Kidney (tissue), 22 donors: ENCODE results near the gene ALDH8A1. TPM values are rescaled to one million over a fixed set of nuclear protein-coding genes. Genes with fewer than 3 reads are reported as not detected.

Experiments
- DNase-seq, 5 donors: peaks; one replicate each; pipeline ENCODE4 v3.0.0-alpha.2; 2013 to 2020
- FAIRE-seq: peaks from 2 replicates; lab custom pipeline; 2012; peaks lifted over from hg19 to GRCh38; lab: Jason Lieb, UNC
- H3K27ac ChIP-seq, 2 donors: one replicate each; pipeline ENCODE4 v1.7.0; 2013; ENCODE audit warnings: low read depth in 2 of 2, low read length in 2 of 2, inconsistent platforms in 1 of 2
- H3K27me3 ChIP-seq: one replicate; pipeline ENCODE4 v1.7.1; 2013; ENCODE audit warnings: low read length, inconsistent platforms; ENCODE audit not compliant: control insufficient read depth, insufficient read depth
- H3K36me3 ChIP-seq, 3 donors: one replicate each; pipeline versions ENCODE4 v1.7.0 to v1.7.1; 2013; ENCODE audit warnings: low read length in 3 of 3, control low read depth in 1 of 3, inconsistent platforms in 1 of 3; ENCODE audit not compliant: insufficient read depth in 3 of 3, control insufficient read depth in 2 of 3
- H3K4me1 ChIP-seq, 3 donors: one replicate each; pipeline versions ENCODE4 v1.7.0 to v1.7.1; 2013; ENCODE audit warnings: low read length in 3 of 3, inconsistent platforms in 1 of 3, low read depth in 1 of 3; ENCODE audit not compliant: control insufficient read depth in 2 of 3, insufficient read depth in 2 of 3
- H3K4me3 ChIP-seq, 3 donors: one replicate each; pipeline versions ENCODE4 v1.7.0 to v1.8.1; 2013; ENCODE audit warnings: low read length in 3 of 3, control low read depth in 1 of 3, inconsistent platforms in 1 of 3
- H3K9ac ChIP-seq, 3 donors: one replicate each; pipeline versions ENCODE4 v1.7.0 to v1.7.1; 2013; ENCODE audit warnings: low read length in 3 of 3, control low read depth in 1 of 3, inconsistent platforms in 1 of 3
- H3K9me3 ChIP-seq, 3 donors: one replicate each; pipeline versions ENCODE4 v1.7.0 to v1.7.1; 2013; ENCODE audit warnings: low read length in 3 of 3, control low read depth in 1 of 3, inconsistent platforms in 1 of 3; ENCODE audit not compliant: control insufficient read depth in 2 of 3, insufficient read depth in 1 of 3
- CTCF ChIP-seq: IDR thresholded peaks from 3 replicates; pipeline ENCODE4 v1.5.1; 2012; ENCODE audit warnings: mild to moderate bottlenecking, moderate library complexity, borderline replicate concordance; ENCODE audit not compliant: insufficient read depth; ENCODE audit errors: extremely low read depth
- intact Hi-C: fragments of 100-400 bp; cut with DNase I; formaldehyde crosslinking; loops from one replicate; pipeline ENCODE4 v1.11.1; 2022
- long read RNA-seq, 10 donors: library from polyadenylated mRNA in 1 of 10; unstranded in 1 of 10; transcript quantifications; one replicate each; pipeline ENCODE4 v2.0.0 and lab custom pipeline, GENCODE V29; 2021 to 2026
- polyA plus RNA-seq: library from polyadenylated mRNA; stranded (reverse); fragments of 350-450 nt; fragmentation: Illumina TruSeq; extraction: RNeasy Lipid Tissue Mini Kit (QIAGEN cat#74804); gene quantifications from one replicate; pipeline ENCODE4 v1.2.3, GENCODE V29; 2014; ENCODE audit warnings: low read depth, low replicate concordance; ENCODE audit not compliant: insufficient read depth
- total RNA-seq: library from RNA; stranded (reverse); fragmentation: NEBNext Ultra II Directional; extraction: Animal tissue kit (Norgen Biotek cat#: 25700); gene quantifications from one replicate; pipeline ENCODE4 v1.2.1, GENCODE V29; 2021
- donor health status: control.
- donor health status: control.
- donor health status: control.
- donor health status: control.
- donor health status: control.
- donor health status: DM: yes; HTN: yes; CAD: no.
- donor health status: Normal renal cell carcinoma (clear cell type).

The ALDH8A1 gene
- total RNA-seq: 11.2 TPM
- polyA plus RNA-seq: 56.7 TPM
- long read RNA-seq, donor 1, transcript ALDH8A1-201 (7 exons, 2,558 nt): major isoform, 5 of 7 reads
- long read RNA-seq, donor 1, partial matches to known transcripts: 0 of 7 reads
- long read RNA-seq, donor 1, other reads (novel, unspliced or antisense): 0 of 7 reads
- long read RNA-seq, donor 2, transcript ALDH8A1-201 (7 exons, 2,558 nt): major isoform, 7 of 7 reads
- long read RNA-seq, donor 2, partial matches to known transcripts: 0 of 7 reads
- long read RNA-seq, donor 2, other reads (novel, unspliced or antisense): 0 of 7 reads
- long read RNA-seq, donor 3, partial matches to known transcripts: 0 of 5 reads
- long read RNA-seq, donor 3, other reads (novel, unspliced or antisense): 0 of 5 reads
- long read RNA-seq, donor 4, transcript ALDH8A1-201 (7 exons, 2,558 nt): major isoform, 6 of 7 reads
- long read RNA-seq, donor 4, partial matches to known transcripts: 0 of 7 reads
- long read RNA-seq, donor 4, other reads (novel, unspliced or antisense): 0 of 7 reads
- long read RNA-seq, donor 5, partial matches to known transcripts: 0 of 1 reads
- long read RNA-seq, donor 5, other reads (novel, unspliced or antisense): 0 of 1 reads
- long read RNA-seq, donor 6, partial matches to known transcripts: 0 of 3 reads
- long read RNA-seq, donor 6, other reads (novel, unspliced or antisense): 0 of 3 reads
- long read RNA-seq, donor 7, transcript ALDH8A1-201 (7 exons, 2,558 nt): major isoform, 8 of 15 reads
- long read RNA-seq, donor 7, partial matches to known transcripts: 1 of 15 reads
- long read RNA-seq, donor 7, other reads (novel, unspliced or antisense): 3 of 15 reads
- long read RNA-seq, donor 8, partial matches to known transcripts: 0 of 1 reads
- long read RNA-seq, donor 8, other reads (novel, unspliced or antisense): 0 of 1 reads
- long read RNA-seq, donor 9, partial matches to known transcripts: 0 of 4 reads
- long read RNA-seq, donor 9, other reads (novel, unspliced or antisense): 0 of 4 reads
- long read RNA-seq, donor 10, partial matches to known transcripts: 0 of 5 reads
- long read RNA-seq, donor 10, other reads (novel, unspliced or antisense): 0 of 5 reads

GRCh38 chr6:134949927-134950326, at the start of gene ALDH8A1:
Gene ALDH8A1, minus strand, starts transcription at chr6:134950101. Its CDS starts 48 bp downstream, at chr6:134950053.
- H3K27ac ChIP-seq: peak within 1 kb of the TSS; percentile 17 to 49
- intact Hi-C loops: no loop called here
- H3K36me3 ChIP-seq: no peaks in the 10 kb centered on the region
- peak within 1 kb of the TSS; percentile 24 to 77 (median 75) for H3K4me3 ChIP-seq
- DNase-seq (peak in 1 of 5 donors; percentile 47), FAIRE-seq (no peak)
- no peaks in the 10 kb centered on the region for H3K27me3 ChIP-seq
- H3K4me1 ChIP-seq: peaks cover 0 to 9% (median 0%) of the 10 kb centered on the region in 3 donors
- H3K9me3 ChIP-seq: peaks cover 0 to 4% (median 0%) of the 10 kb centered on the region in 3 donors
- TF ChIP-seq CTCF: no peak
- H3K9ac ChIP-seq: peak within 1 kb of the TSS in 2 of 3 donors; percentile 6 to 48

GRCh38 chr6:134999107-134999506, 49.2 kb upstream of the ALDH8A1 start:
- H3K4me1 ChIP-seq: no peaks in the 10 kb centered on the region
- intact Hi-C loops: no loop called here
- H3K9ac ChIP-seq: no peak overlapping the region
- no peaks in the 10 kb centered on the region for H3K9me3 ChIP-seq
- H3K27me3 ChIP-seq: no peaks in the 10 kb centered on the region
- no peak for TF ChIP-seq CTCF
- H3K4me3 ChIP-seq: no peak overlapping the region
- H3K36me3 ChIP-seq: peaks cover 0 to 5% (median 0%) of the 10 kb centered on the region in 3 donors
- no peak for DNase-seq
- H3K27ac ChIP-seq: no peak overlapping the region
- FAIRE-seq: no peak

DNA sequence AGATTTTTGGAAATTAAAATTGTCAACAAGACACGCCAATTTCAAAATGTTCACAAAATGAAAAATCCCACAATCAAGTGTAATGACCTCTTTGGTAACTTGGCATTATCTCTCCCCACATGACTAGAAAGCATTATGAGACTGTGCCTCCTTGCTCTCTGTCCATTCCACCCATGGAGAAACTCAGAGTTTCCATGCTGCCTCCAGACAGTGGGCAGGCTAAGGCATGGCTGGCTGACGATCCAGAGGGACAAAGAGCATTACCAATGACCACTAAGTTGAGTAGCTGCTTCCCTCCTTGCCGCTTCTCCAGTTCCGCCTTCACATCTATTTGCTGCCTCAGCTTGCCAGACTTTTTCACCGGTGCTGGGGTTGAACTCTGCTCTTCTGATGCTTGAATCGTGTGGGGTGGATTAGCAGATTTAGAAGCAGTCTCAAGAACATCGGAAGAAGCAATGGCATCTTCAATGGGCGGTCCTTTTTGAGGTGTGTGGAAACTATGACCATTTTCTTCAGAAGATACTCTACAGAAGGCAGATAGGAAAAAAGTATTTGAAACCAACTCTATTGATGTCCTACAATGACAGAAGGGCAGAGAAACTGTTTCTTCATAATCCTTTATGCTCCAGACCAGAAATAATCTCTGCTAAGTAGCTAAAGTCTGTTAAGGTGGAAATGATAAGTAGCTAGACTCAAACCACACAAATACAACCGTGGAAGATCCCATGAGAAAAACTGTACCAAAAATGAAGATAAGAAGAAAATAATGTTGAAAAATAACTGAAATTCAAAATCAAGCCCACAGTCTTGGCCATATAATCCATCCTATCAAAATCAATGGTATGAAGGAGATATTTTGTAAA, 47.5 kb upstream of the ALDH8A1 start:
- FAIRE-seq: no peak
- H3K36me3 ChIP-seq: peaks cover 0 to 5% (median 0%) of the 10 kb centered on the region in 3 donors
- H3K27me3 ChIP-seq: no peaks in the 10 kb centered on the region
- no peak overlapping the region for H3K9ac ChIP-seq
- H3K4me3 ChIP-seq: no peak overlapping the region
- H3K4me1 ChIP-seq: no peaks in the 10 kb centered on the region
- no peak overlapping the region for H3K27ac ChIP-seq
- intact Hi-C loops: no loop called here
- DNase-seq: no peak
- no peaks in the 10 kb centered on the region for H3K9me3 ChIP-seq
- TF ChIP-seq CTCF: no peak
